ENCODE measurements around the gene DCAF4. TPM values are rescaled to one million over a fixed set of nuclear protein-coding genes. Genes with fewer than 3 reads are reported as not detected.
"Not testable (repeated sequence)": the region's sequence is repeated elsewhere in the genome, so short reads cannot be mapped to it uniquely, and the experiment has no call there.

DCAF4 gene
- total RNA-seq, 1 donor from 2014 or later, result 10.3 TPM

- no peak for DNase-seq
Observed at GRCh38 chr14:72932893-72933292, 6.6 kb downstream of the DCAF4 start.

DNA sequence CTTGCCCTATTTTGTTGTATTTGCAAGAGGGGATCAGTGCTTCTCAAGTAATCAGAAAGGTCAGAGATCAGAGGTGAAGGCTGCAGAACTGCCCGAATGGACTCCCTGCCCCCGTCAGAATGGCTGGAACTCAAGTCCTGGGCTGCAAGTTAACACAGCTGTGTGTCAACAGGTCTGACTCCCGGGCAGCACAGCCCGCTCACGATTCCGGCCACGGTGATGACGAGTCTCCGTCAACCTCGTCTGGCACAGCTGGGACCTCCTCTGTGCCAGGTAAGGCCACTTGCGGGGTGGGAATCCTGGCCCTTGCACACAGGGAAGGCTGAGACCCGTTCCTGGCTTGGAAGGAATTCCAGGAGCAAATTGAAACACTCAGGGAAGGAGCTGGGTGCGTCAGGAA, 13.4 kb downstream of the DCAF4 start:
- DNase-seq, result no peak

DNA sequence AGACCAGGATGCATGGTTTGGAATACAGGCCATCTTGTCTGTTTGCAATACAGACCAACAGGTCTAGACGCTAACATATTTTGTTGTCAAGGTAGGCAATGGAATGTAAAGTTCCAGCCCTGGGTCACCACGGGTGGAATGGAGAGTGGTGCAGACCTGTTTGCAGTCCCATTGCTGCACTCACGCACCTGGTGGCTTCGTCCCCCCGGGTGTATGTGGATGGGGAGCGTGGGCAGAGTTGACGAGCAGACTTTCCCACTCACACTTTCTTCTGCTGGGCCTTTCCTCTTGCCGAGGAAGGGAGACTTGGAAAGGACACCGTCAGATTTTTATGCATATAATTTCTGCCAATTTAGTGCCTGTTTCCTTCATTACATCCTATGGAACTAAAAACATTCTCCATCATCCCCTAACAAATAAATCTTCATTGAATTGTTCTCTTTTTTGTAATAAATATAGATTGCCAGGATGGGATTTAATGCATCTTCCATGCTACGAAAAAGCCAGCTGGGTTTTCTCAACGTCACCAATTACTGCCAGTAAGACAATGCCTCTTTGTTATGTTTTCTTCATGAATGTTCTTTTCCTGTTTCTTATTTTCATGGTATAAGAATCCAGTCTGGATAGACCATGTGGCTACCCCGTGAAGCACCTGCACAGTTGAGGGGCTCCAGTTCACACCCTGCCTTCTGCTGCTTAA, 15.2 kb downstream of the DCAF4 start:
- DNase-seq, result no peak

GRCh38 chr14:72942934-72943333, 16.7 kb downstream of the DCAF4 start:
- no peak for DNase-seq

- DNase-seq, result no peak
Observed at GRCh38 chr14:72943876-72944430, 17.7 kb downstream of the DCAF4 start.

DNA sequence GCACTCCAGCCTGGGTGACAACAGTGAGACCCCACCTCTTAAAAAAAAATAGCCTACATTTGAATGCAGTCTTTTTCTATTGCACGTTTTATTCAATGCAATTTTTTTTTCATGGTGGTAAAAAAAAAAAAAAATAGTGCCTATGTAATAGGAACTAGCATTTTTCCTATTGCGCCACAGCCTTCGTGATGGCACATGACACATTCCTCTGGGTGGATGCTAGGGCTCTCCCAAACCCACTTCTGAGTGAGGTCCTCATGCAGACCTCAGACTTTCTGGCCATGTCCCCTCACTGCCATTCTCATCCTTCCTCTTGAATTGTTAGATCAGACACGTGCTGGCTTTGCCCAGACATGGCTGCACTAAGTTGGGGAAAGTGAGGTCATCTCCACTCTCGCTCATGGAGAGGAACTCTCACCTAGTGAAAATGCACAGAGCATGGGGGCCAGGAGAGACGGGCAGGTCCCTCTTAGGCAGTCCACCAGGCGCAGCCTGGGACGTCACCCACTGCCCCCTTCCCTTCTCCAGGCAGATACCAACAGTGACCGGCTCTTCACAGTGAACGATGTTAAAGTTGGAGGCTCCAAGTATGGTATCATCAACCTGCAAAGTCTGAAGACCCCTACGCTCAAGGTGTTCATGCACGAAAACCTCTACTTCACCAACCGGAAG, 19.2 kb downstream of the DCAF4 start:
- DNase-seq, result no peak

- no peak for DNase-seq
Observed at GRCh38 chr14:72946491-72946890, 20.2 kb downstream of the DCAF4 start.

- no peak for DNase-seq
Observed at GRCh38 chr14:72947366-72948160, 21.3 kb downstream of the DCAF4 start.

DNA sequence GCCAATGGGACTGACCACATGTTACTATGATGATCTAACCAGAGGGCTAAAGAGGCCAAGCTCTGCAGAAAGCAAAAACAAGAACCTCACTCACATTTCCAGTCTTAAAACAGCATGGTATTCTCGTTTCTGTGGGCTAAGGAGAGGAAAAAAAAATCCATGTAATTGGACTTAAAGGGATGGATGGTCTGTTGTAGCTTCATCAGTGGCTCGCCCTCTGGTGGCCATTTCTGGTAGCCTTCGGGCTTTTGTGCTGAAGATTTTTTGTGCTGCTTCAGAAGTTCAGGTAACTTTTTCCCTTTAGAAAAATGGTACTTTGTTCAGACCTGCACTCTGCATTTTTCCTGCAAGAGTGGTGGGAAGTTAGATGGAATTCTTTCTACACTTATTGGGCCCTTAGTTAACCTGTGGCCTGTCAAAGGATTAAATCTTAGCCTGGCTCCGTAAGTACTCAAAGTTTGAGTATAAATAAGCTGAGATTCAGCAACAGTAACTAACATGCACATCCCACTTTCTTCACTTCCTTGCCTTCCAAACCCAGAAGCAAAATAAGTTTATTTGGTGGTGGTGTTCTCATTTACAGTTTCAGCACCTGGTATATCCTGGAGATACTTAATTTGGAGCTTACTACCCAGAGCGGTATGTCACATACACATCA, 22.3 kb downstream of the DCAF4 start:
- peak; percentile 39 for DNase-seq

DNA sequence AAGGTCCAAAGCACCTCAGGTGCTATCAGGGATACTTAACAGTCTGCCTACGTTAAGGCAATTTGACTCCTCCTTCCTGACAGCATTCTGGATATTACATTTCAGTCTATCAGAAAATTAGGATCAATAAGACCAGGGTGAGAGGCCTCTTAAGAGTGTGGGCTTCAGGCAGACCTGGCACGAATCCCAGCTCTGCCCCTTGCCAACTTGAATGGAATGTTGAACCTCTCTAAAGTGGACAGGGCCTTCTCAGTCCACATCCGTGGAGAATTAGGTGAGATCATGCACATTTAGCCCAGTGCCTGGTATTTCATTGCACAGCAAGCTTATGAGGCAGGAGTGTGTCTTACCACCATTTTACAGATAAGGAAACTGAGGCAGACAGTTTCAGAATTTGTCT, 25.9 kb downstream of the DCAF4 start:
- no peak for DNase-seq

DNA sequence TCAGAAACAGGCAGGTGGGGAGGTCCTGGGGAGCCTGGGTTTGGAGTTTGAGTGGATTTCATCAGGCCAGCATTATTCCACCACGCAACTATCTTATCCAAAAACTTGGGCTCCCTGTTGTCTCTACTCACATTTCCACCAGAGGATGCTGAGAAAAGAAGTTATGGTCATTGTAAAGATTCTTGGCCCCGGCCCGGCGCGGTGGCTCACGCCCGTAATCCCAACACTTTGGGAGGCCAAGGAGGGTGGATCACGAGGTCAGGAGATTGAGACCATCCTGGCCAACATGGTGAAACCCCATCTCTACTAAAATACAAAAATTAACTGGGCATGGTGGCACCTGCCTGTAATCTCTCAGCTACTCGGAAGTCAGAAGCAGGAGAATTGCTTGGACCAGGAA, 30.5 kb downstream of the DCAF4 start:
- not testable (repeated sequence) for DNase-seq

DNA sequence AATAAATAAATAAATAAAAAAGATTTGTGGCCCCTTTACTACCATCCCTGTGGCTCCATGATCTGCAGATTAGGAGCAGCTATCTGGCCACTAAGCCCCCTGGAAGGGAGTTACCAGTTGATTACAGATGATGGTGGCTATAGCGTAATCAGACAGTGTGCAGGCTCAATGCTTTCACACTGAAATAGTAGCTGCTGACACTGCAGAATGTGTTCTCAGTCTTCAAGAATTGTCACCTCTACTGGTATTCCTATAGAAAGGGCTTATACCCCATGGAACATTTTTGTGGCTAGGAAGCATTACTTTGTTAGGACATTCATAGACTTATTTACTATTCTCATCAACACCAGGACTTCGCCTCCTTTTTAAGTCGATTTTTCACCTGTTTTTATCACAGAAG, 30.9 kb downstream of the DCAF4 start:
- no peak for DNase-seq

GRCh38 chr14:72958548-72958947, 32.3 kb downstream of the DCAF4 start:
- DNase-seq, result no peak

- DNase-seq, result not testable (repeated sequence)
Observed at GRCh38 chr14:72961016-72961415, 34.8 kb downstream of the DCAF4 start.

GRCh38 chr14:72961579-72962335, 35.5 kb downstream of the DCAF4 start:
- DNase-seq, result no peak

GRCh38 chr14:72962336-72962754, 36.1 kb downstream of the DCAF4 start:
- not testable (repeated sequence) for DNase-seq

DNA sequence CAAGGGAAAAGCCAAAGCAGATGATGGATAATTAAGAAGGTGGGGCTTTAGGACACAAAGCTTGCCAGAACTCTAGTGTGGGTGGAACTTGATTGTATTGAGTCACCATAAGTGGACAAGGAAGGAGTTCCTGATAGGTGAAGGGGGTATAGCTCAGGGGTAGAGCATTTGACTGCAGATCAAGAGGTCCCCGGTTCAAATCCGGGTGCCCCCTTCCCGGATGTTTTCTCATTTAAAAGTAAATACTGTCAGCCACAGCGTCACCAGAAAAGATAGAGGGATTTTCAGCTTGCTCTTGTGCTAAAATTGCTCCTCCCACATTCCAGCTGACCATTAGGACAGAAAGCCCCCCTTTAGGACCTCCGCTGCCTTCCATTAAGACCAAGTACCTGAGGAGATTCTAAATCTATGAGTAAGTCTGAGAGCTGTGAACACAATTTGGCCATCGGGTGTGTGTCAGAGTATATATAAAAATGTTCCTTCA, 36.6 kb downstream of the DCAF4 start:
- DNase-seq, result no peak

DNA sequence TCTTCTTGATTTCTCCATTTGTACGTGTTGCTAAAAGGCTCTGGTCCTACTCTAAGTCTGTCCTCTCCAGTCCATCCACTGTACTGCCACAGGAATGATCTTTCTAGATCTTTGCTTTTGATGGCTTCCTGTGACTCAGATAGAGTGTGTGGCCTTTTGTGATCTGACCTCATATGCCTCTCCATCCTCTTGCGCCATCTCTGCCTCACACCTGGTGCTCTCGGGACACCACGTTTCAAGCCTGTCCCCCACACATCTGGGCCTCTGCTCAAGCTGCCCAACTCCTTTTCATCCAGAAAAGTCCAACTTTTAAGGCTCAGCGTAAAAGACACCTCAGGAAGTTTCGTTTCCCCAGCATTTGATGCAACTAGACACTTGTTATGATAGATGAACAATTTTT, 39.0 kb downstream of the DCAF4 start:
- no peak for DNase-seq

DNA sequence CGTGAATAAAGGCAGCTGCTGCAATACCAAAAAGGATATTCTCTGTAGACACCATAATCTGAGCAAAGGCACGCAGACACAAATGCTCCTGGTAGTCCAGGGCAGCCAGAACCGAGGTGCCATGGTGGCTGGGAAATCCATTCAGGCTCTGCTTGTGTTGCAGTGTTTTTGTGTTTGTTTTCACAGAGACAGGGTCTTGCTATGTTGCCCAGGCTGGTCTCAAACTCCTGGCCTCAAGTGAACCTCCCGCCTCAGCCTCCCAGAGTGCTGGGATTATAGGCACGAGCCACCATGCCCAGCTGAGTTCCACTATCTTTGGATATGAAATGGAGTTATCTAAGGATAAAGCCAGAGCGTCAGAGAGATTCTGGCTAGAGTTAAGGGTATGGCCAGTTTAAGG, 39.8 kb downstream of the DCAF4 start:
- no peak for DNase-seq

GRCh38 chr14:72968316-72968715, 42.1 kb downstream of the DCAF4 start:
- DNase-seq, result no peak

- no peak for DNase-seq
Observed at GRCh38 chr14:72970058-72970630, 43.9 kb downstream of the DCAF4 start.
